ENCODE results near the gene KNDC1. TPM values are rescaled to one million over a fixed set of nuclear protein-coding genes. Genes with fewer than 3 reads are reported as not detected.

Gene KNDC1
- total and polyA plus RNA-seq, 10 of the 15 experiments (the other 5 are each of a cell fraction or from before 2014, with no cell fraction given): 0.03 to 0.11 (median 0.05) TPM; not detected in 7

DNA sequence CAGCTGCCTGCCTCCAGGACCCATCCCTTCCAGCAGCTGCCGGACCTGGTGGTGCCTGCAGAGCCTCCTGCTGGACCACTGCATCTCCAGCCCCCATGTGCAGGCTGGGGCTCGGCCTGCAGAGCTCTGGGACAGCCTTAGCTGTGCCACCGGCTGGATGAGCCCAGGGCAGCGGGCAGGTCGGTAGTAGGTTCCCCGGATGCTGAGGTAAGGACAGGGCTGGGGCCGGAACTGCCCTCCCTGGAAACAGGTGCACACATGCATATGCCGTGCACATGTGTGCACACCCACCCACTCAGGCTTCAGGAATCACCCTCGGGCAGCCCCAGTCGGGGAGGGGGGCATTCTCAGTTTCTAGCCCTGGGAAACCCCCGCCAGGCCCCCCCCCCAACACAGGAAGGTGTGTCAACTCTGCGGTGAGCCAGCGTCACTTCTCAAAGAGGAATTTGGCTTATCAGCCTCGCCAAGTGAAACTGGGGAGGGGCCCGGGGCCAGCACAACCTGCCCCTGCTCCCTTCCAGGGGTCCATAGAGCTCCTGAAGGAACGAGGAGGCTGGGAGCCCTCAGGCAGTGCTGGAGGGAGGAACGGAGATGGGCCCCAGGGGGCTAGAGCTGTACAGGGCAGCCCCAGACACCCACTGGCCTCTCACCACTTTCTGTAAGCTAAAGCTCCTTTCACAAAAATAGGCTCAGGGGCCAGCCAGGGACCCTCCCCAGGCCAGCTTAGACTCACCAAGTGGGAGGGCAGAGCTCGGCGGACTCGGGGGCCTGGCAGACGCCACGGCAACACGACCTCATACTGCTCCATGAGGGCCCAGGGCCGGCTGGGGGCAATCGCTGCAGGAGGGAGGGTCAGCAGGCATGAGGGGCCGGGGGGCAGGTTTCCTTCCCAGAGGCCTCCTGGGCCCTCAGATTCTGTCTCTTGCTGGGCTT, 115.0 kb downstream of the KNDC1 start (continued):
- TF ChIP-seq NR2C2 (IDR thresholded peaks at IDR 0.05; ENCODE audit: borderline replicate concordance, control insufficient read depth, insufficient read length, low read depth) (no peak), RAD21 (IDR thresholded peaks at IDR 0.05; ENCODE audit: insufficient read depth, low read depth, low read length) (no peak), RAD51 (IDR thresholded peaks at IDR 0.05) (no peak), POLR2AphosphoS2 (IDR thresholded peaks at IDR 0.05; ENCODE audit: low read depth, low read length) (no peak), LARP7 (IDR thresholded peaks at IDR 0.05) (peak; percentile 59), CHD1 (IDR thresholded peaks at IDR 0.05; ENCODE audit: low read depth, low read length) (no peak), JUND (IDR thresholded peaks at IDR 0.05; ENCODE audit: low read depth, low read length) (no peak), RUNX3 (IDR thresholded peaks at IDR 0.05; ENCODE audit: low read length) (peak; percentile 92), BMI1 (IDR thresholded peaks at IDR 0.05; ENCODE audit: borderline replicate concordance) (no peak), ZZZ3 (IDR thresholded peaks at IDR 0.05; ENCODE audit: control insufficient read depth, insufficient read length, low read depth) (no peak), GABPA (IDR thresholded peaks at IDR 0.05; ENCODE audit: low read depth) (no peak), SMAD1 (IDR thresholded peaks at IDR 0.05; ENCODE audit: low read depth, partially characterized antibody) (no peak), MTA3 (IDR thresholded peaks at IDR 0.05; ENCODE audit: borderline replicate concordance, low read length) (peak; percentile 78; the same call in 1 of the 2 replicates), CREM (IDR thresholded peaks at IDR 0.05; ENCODE audit: low read depth) (peak; percentile 93), TCF3 (IDR thresholded peaks at IDR 0.05; ENCODE audit: borderline replicate concordance, insufficient read depth, low read depth, low read length) (peak; percentile 94), BHLHE40 (IDR thresholded peaks at IDR 0.05; ENCODE audit: borderline replicate concordance in 1 of 2, low read depth in 2 of 2, low read length in 1 of 2) (peak; percentile 95), SRF (IDR thresholded peaks at IDR 0.05; ENCODE audit: low read depth in 2 of 2, low read length in 2 of 2) (peak in 1 of 2 experiments; percentile 62; a peak in 2 of 4 replicates), MYC (IDR thresholded peaks at IDR 0.05; ENCODE audit: insufficient read depth, insufficient read length, insufficient replicate concordance, low read length, severe bottlenecking) (no peak), PML (IDR thresholded peaks at IDR 0.05; ENCODE audit: low read length) (0 out of 2 replicates have a peak, but pooled peaks have one; percentile 43), NR2C1 (IDR thresholded peaks at IDR 0.05) (no peak; the same call in 1 of the 2 replicates), NFYB (IDR thresholded peaks at IDR 0.05; ENCODE audit: insufficient read depth, low read depth, low read length) (no peak), SMC3 (IDR thresholded peaks at IDR 0.05; ENCODE audit: borderline replicate concordance, low read length) (no peak)
- TF ChIP-seq, protein P1, sequence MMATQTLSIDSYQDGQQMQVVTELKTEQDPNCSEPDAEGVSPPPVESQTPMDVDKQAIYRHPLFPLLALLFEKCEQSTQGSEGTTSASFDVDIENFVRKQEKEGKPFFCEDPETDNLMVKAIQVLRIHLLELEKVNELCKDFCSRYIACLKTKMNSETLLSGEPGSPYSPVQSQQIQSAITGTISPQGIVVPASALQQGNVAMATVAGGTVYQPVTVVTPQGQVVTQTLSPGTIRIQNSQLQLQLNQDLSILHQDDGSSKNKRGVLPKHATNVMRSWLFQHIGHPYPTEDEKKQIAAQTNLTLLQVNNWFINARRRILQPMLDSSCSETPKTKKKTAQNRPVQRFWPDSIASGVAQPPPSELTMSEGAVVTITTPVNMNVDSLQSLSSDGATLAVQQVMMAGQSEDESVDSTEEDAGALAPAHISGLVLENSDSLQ (IDR thresholded peaks at IDR 0.05): peak; percentile 15; the same call in 1 of the 2 replicates
- TF ChIP-seq, protein P2, sequence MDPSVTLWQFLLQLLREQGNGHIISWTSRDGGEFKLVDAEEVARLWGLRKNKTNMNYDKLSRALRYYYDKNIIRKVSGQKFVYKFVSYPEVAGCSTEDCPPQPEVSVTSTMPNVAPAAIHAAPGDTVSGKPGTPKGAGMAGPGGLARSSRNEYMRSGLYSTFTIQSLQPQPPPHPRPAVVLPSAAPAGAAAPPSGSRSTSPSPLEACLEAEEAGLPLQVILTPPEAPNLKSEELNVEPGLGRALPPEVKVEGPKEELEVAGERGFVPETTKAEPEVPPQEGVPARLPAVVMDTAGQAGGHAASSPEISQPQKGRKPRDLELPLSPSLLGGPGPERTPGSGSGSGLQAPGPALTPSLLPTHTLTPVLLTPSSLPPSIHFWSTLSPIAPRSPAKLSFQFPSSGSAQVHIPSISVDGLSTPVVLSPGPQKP (IDR thresholded peaks at IDR 0.05; ENCODE audit: low read depth, low read length): no peak
- TF ChIP-seq, protein P3, sequence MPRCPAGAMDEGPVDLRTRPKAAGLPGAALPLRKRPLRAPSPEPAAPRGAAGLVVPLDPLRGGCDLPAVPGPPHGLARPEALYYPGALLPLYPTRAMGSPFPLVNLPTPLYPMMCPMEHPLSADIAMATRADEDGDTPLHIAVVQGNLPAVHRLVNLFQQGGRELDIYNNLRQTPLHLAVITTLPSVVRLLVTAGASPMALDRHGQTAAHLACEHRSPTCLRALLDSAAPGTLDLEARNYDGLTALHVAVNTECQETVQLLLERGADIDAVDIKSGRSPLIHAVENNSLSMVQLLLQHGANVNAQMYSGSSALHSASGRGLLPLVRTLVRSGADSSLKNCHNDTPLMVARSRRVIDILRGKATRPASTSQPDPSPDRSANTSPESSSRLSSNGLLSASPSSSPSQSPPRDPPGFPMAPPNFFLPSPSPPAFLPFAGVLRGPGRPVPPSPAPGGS (IDR thresholded peaks at IDR 0.05; ENCODE audit: borderline replicate concordance, insufficient read depth, low read depth, low read length, poor library complexity, severe bottlenecking): peak; percentile 90
